Measurements from ENCODE around the gene DNM3.

DNA sequence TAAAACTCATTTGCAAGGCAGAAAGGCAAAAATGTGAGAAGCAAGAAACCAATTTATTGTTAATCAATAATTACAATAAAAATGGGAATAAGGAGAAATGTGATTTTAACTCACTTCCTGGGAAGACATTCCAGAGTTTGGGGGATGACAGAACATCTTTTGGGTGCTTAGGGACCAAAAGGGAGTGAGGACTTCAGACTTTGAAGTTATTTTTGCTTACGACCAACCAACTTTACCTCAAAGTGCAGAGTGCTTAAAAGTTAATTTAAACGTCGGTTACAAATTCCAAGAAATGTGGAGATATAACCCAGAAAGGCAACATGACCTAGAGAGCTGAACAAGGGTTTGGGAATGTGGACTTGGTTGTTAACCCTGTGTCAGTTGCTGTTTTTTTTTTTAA is 344.7 kb downstream of the DNM3 start:
- TF ChIP-seq GTF2F1 (IDR thresholded peaks at IDR 0.05; ENCODE audit: low read depth, low read length) (no peak), NR4A1 (CRISPR knock-in tag; IDR thresholded peaks at IDR 0.05) (no peak), NR4A1 (tag; IDR thresholded peaks at IDR 0.05) (no peak), ASH1L (IDR thresholded peaks at IDR 0.05; ENCODE audit: borderline replicate concordance, low read depth, partially characterized antibody) (no peak), FOXM1 (IDR thresholded peaks at IDR 0.05; ENCODE audit: low read depth) (no peak), FOXM1 (CRISPR knock-in tag; IDR thresholded peaks at IDR 0.05; ENCODE audit: low read depth) (no peak), ZNF277 (CRISPR knock-in tag; IDR thresholded peaks at IDR 0.05; ENCODE audit: borderline replicate concordance) (no peak), ZNF766 (CRISPR knock-in tag; conservative IDR thresholded peaks at IDR 0.05) (no peak), SMARCC2 (IDR thresholded peaks at IDR 0.05; ENCODE audit: low read depth) (no peak), YY1 (IDR thresholded peaks at IDR 0.05; ENCODE audit: borderline replicate concordance in 1 of 3, control insufficient read depth in 1 of 3, extremely low read depth in 1 of 3, insufficient read depth in 3 of 3, insufficient read length in 1 of 3, insufficient replicate concordance in 2 of 3, low read depth in 1 of 3, low read length in 2 of 3) (no peak), TBL1XR1 (IDR thresholded peaks at IDR 0.05; ENCODE audit: low read length in 2 of 2) (no peak)
- TF ChIP-seq, protein P1, sequence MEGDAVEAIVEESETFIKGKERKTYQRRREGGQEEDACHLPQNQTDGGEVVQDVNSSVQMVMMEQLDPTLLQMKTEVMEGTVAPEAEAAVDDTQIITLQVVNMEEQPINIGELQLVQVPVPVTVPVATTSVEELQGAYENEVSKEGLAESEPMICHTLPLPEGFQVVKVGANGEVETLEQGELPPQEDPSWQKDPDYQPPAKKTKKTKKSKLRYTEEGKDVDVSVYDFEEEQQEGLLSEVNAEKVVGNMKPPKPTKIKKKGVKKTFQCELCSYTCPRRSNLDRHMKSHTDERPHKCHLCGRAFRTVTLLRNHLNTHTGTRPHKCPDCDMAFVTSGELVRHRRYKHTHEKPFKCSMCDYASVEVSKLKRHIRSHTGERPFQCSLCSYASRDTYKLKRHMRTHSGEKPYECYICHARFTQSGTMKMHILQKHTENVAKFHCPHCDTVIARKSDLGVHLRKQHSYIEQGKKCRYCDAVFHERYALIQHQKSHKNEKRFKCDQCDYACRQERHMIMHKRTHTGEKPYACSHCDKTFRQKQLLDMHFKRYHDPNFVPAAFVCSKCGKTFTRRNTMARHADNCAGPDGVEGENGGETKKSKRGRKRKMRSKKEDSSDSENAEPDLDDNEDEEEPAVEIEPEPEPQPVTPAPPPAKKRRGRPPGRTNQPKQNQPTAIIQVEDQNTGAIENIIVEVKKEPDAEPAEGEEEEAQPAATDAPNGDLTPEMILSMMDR (IDR thresholded peaks at IDR 0.05 in 2 of 3, conservative IDR thresholded peaks at IDR 0.05 in 1 of 3; ENCODE audit: insufficient read depth in 2 of 3, low read depth in 1 of 3, low read length in 3 of 3): no peak
